Measurements from ENCODE around the gene C1orf185.
"Not testable (repeated sequence)": the region's sequence is repeated elsewhere in the genome, so short reads cannot be mapped to it uniquely, and the experiment has no call there.

Gene C1orf185

DNA sequence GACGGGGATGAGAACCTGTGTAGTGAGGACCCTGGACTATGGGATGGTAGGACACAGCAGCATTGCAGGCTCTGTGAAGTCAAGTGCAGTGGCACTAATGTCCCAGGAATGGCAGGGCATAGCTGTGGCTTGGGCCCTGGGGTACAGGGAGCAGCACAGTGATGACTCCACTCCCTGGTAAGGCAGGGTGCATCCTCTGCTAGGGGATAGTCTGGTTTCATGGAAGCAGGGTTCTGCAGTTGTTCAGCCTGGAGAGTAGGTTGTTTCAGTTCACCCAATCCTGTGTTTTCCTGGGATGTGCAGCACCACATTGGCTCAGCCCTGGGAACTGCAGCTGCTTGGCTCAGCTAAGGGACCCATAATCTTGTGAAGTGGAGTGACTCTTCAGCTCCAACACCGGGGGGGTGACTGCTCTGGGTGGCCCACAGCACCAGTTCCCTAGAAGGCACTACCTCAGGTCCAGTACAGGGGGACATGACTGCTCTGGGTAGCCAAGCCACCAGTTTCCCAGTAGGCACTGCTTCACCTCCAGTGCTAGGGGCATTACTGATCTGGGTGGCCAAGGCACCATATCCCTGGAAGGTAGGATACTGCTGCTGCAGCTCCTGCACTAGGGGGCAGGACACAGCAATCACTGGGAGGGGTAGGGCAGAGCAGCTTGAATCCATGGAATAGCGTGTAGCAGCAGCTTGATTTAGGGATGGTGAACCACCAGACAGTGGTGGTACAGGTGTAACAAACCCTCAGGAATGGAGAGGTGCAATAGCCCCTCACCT, 15.3 kb upstream of the C1orf185 start:
- Histone ChIP-seq H3K79me2 (ENCODE audit: control insufficient read depth, insufficient read depth, low read length, unreplicated experiment) (no peaks in the 10 kb centered on the region), H2AFZ (ENCODE audit: low read length, unreplicated experiment) (no peak overlapping the region), H3K4me3 (ENCODE audit: low read depth, low read length) (no peak overlapping the region), H3K36me3 (ENCODE audit: insufficient read depth, low read length) (no peaks in the 10 kb centered on the region), H3K4me1 (ENCODE audit: control insufficient read depth, insufficient read depth, low read length, unreplicated experiment) (no peaks in the 10 kb centered on the region), H3K27me3 (ENCODE audit: insufficient read depth, low read length) (no peaks in the 10 kb centered on the region), H3K27ac (ENCODE audit: low read depth, low read length) (no peak overlapping the region)

- Histone ChIP-seq H3K79me2 (ENCODE audit: control insufficient read depth, insufficient read depth, low read length, unreplicated experiment) (no peaks in the 10 kb centered on the region), H3K4me3 (ENCODE audit: low read depth, low read length) (no peak overlapping the region), H3K36me3 (ENCODE audit: insufficient read depth, low read length) (no peaks in the 10 kb centered on the region), H2AFZ (ENCODE audit: low read length, unreplicated experiment) (no peak overlapping the region), H3K4me1 (ENCODE audit: control insufficient read depth, insufficient read depth, low read length, unreplicated experiment) (no peaks in the 10 kb centered on the region), H3K27ac (ENCODE audit: low read depth, low read length) (no peak overlapping the region), H3K27me3 (ENCODE audit: insufficient read depth, low read length) (no peaks in the 10 kb centered on the region)
Measured at GRCh38 chr1:51088474-51088873, 13.6 kb upstream of the C1orf185 start.

GRCh38 chr1:51093581-51093980, 8.4 kb upstream of the C1orf185 start:
- no peak overlapping the region for H3K27ac ChIP-seq (ENCODE audit: low read depth, low read length)
- no peak overlapping the region for H3K4me3 ChIP-seq (ENCODE audit: low read depth, low read length)
- peak overlapping the region; percentile 53 for H2AFZ ChIP-seq (ENCODE audit: low read length, unreplicated experiment)
- H3K36me3 ChIP-seq (ENCODE audit: insufficient read depth, low read length), result no peaks in the 10 kb centered on the region
- H3K79me2 ChIP-seq (ENCODE audit: control insufficient read depth, insufficient read depth, low read length, unreplicated experiment), result no peaks in the 10 kb centered on the region
- no peaks in the 10 kb centered on the region for H3K4me1 ChIP-seq (ENCODE audit: control insufficient read depth, insufficient read depth, low read length, unreplicated experiment)
- no peaks in the 10 kb centered on the region for H3K27me3 ChIP-seq (ENCODE audit: insufficient read depth, low read length)

DNA sequence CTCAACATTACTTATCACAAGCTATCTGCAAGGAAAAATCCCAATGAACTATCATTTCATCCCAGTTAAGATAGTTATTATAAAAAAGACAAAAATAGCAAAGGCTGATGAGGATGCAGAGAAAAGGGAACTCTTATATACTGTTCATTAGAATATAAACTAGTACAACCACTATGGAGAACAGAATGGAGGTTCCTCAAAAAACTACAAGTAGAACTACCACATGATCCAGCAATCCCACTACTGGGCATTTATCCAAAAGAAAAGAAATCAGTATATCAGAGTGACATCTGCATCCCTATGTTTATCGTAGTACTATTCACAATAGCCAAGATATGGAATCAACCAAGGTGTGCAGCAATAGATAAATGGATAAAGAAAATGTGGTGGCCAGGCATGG, 4.9 kb upstream of the C1orf185 start:
- Histone ChIP-seq H3K79me2 (ENCODE audit: control insufficient read depth, insufficient read depth, low read length, unreplicated experiment) (no peaks in the 10 kb centered on the region), H3K4me1 (ENCODE audit: control insufficient read depth, insufficient read depth, low read length, unreplicated experiment) (no peaks in the 10 kb centered on the region), H3K27me3 (ENCODE audit: insufficient read depth, low read length) (no peaks in the 10 kb centered on the region), H2AFZ (ENCODE audit: low read length, unreplicated experiment) (no peak overlapping the region), H3K4me3 (ENCODE audit: low read depth, low read length) (no peak overlapping the region), H3K36me3 (ENCODE audit: insufficient read depth, low read length) (no peaks in the 10 kb centered on the region), H3K27ac (ENCODE audit: low read depth, low read length) (no peak overlapping the region)

DNA sequence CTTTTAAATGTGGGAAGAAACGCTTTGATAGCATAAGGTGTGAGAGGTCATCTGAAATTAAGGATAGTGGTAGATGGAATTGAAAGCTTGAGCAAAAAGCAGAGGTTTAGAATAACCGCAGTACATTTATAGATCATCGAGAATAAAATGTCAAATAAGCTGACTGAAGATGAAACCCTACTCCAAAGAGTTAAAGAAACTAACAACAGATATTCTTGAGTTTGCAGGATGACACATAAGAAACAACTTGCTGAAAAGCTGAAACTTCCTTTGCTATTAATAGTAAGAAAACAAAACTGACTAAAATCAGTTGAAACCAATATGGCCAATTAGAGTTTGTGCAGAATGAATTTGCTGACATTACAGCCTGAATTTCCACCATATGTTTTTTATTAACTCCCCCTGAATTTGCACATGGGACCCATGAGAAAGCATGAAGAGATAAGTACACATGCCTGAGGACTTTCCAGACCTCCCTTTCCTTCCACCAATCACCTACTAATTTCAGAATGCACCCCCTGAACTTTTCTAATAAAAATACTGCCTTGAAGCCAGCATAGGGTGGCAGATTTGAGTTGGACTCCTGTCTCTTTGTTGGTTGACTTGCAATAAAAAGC, 1.7 kb upstream of the C1orf185 start:
- H3K36me3 ChIP-seq (ENCODE audit: insufficient read depth, low read length), result no peaks in the 10 kb centered on the region
- no peaks in the 10 kb centered on the region for H3K4me1 ChIP-seq (ENCODE audit: control insufficient read depth, insufficient read depth, low read length, unreplicated experiment)
- H3K79me2 ChIP-seq (ENCODE audit: control insufficient read depth, insufficient read depth, low read length, unreplicated experiment), result no peaks in the 10 kb centered on the region
- H3K27me3 ChIP-seq (ENCODE audit: insufficient read depth, low read length), result no peaks in the 10 kb centered on the region
- H3K4me3 ChIP-seq (ENCODE audit: low read depth, low read length), result no peak overlapping the region
- H3K27ac ChIP-seq (ENCODE audit: low read depth, low read length), result no peak overlapping the region
- peak overlapping the region; percentile 10 for H2AFZ ChIP-seq (ENCODE audit: low read length, unreplicated experiment)

DNA sequence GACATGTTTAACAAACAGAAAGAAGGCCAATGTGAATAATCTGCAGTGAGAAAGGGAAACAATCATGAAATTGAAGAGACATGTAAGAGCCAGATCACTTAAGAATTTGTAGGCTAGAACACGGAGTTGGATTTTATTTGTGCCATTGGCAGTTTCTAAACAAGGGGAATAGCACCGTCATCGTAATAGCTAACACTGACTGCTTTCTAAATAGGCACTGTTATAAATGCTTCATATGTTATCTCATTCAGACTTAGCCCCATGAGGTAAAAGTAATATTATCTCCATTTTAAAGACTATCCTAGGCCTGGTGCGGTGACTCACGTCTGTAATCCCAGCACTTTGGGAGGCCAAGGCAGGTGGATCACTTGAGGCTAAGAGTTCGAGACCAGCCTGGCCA, 12.1 kb downstream of the C1orf185 start:
- Histone ChIP-seq H3K36me3 (ENCODE audit: insufficient read depth, low read length) (no peaks in the 10 kb centered on the region), H3K4me3 (ENCODE audit: low read depth, low read length) (peak overlapping the region; percentile 35; the same call in 1 of the 2 replicates), H3K4me1 (ENCODE audit: control insufficient read depth, insufficient read depth, low read length, unreplicated experiment) (peaks cover 4% of the 10 kb centered on the region), H3K79me2 (ENCODE audit: control insufficient read depth, insufficient read depth, low read length, unreplicated experiment) (no peaks in the 10 kb centered on the region), H3K27me3 (ENCODE audit: insufficient read depth, low read length) (no peaks in the 10 kb centered on the region), H3K27ac (ENCODE audit: low read depth, low read length) (no peak overlapping the region), H2AFZ (ENCODE audit: low read length, unreplicated experiment) (peak overlapping the region; percentile 94)

GRCh38 chr1:51115714-51116404, 13.8 kb downstream of the C1orf185 start:
- no peaks in the 10 kb centered on the region for H3K79me2 ChIP-seq (ENCODE audit: control insufficient read depth, insufficient read depth, low read length, unreplicated experiment)
- no peaks in the 10 kb centered on the region for H3K27me3 ChIP-seq (ENCODE audit: insufficient read depth, low read length)
- H2AFZ ChIP-seq (ENCODE audit: low read length, unreplicated experiment), result peak overlapping the region; percentile 65
- H3K36me3 ChIP-seq (ENCODE audit: insufficient read depth, low read length), result no peaks in the 10 kb centered on the region
- no peak overlapping the region for H3K27ac ChIP-seq (ENCODE audit: low read depth, low read length)
- H3K4me1 ChIP-seq (ENCODE audit: control insufficient read depth, insufficient read depth, low read length, unreplicated experiment), result peaks cover 4% of the 10 kb centered on the region
- no peak overlapping the region for H3K4me3 ChIP-seq (ENCODE audit: low read depth, low read length)

- Histone ChIP-seq H3K36me3 (ENCODE audit: insufficient read depth, low read length) (no peaks in the 10 kb centered on the region), H3K79me2 (ENCODE audit: control insufficient read depth, insufficient read depth, low read length, unreplicated experiment) (no peaks in the 10 kb centered on the region), H2AFZ (ENCODE audit: low read length, unreplicated experiment) (no peak overlapping the region), H3K27me3 (ENCODE audit: insufficient read depth, low read length) (no peaks in the 10 kb centered on the region), H3K27ac (ENCODE audit: low read depth, low read length) (no peak overlapping the region), H3K4me3 (ENCODE audit: low read depth, low read length) (no peak overlapping the region), H3K4me1 (ENCODE audit: control insufficient read depth, insufficient read depth, low read length, unreplicated experiment) (no peaks in the 10 kb centered on the region)
Measured at GRCh38 chr1:51119331-51119730, 17.3 kb downstream of the C1orf185 start.

- H2AFZ ChIP-seq (ENCODE audit: low read length, unreplicated experiment), result no peak overlapping the region
- H3K36me3 ChIP-seq (ENCODE audit: insufficient read depth, low read length), result no peaks in the 10 kb centered on the region
- no peak overlapping the region for H3K4me3 ChIP-seq (ENCODE audit: low read depth, low read length)
- no peak overlapping the region for H3K27ac ChIP-seq (ENCODE audit: low read depth, low read length)
- H3K4me1 ChIP-seq (ENCODE audit: control insufficient read depth, insufficient read depth, low read length, unreplicated experiment), result no peaks in the 10 kb centered on the region
- H3K79me2 ChIP-seq (ENCODE audit: control insufficient read depth, insufficient read depth, low read length, unreplicated experiment), result no peaks in the 10 kb centered on the region
- no peaks in the 10 kb centered on the region for H3K27me3 ChIP-seq (ENCODE audit: insufficient read depth, low read length)
Measured at GRCh38 chr1:51120629-51121028, 18.6 kb downstream of the C1orf185 start.

DNA sequence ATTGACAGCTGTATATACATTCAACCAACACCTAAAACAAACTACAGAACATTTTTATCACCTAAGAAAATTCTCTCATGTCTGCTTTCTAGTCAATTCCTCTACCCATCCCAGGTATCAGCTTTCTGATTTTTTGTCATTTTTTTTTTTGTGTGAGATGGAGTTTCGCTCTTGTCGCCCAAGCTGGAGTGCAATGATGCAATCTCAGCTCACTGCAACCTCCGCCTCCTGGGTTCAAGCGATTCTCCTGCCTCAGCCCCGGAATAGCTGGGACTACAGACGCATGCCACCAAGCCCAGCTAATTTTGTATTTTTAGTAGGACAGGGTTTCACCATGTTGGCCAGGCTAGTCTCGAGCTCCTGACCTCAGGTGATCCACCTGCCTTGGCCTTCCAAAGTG, 25.1 kb downstream of the C1orf185 start:
- not testable (repeated sequence) for H3K4me1 ChIP-seq (ENCODE audit: control insufficient read depth, insufficient read depth, low read length, unreplicated experiment); H3K4me3 ChIP-seq (ENCODE audit: low read depth, low read length); H3K79me2 ChIP-seq (ENCODE audit: control insufficient read depth, insufficient read depth, low read length, unreplicated experiment); H3K27ac ChIP-seq (ENCODE audit: low read depth, low read length); H3K27me3 ChIP-seq (ENCODE audit: insufficient read depth, low read length); H2AFZ ChIP-seq (ENCODE audit: low read length, unreplicated experiment); H3K36me3 ChIP-seq (ENCODE audit: insufficient read depth, low read length)

DNA sequence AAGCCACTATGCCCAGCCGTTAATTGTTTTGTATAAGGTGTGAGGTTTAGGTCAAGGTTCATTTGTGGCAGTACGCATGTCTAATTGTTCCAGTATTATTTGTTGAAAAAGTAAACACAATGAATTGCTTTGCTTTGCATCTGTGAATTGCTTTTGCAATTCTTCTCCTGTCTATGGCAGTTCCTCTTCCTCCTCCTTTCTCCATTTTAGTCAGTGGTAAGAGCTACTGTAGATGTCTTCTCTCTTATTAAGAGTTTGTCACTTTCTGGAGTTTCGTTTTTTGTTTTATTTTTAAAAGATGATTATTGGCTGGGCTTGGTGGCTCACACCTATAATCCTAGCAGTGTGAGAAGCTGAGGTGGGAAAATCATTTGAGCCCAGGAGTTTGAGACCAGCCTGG, 29.2 kb downstream of the C1orf185 start:
- no peak overlapping the region for H3K27ac ChIP-seq (ENCODE audit: low read depth, low read length)
- H3K4me1 ChIP-seq (ENCODE audit: control insufficient read depth, insufficient read depth, low read length, unreplicated experiment), result no peaks in the 10 kb centered on the region
- no peak overlapping the region for H3K4me3 ChIP-seq (ENCODE audit: low read depth, low read length)
- no peaks in the 10 kb centered on the region for H3K36me3 ChIP-seq (ENCODE audit: insufficient read depth, low read length)
- H3K27me3 ChIP-seq (ENCODE audit: insufficient read depth, low read length), result no peaks in the 10 kb centered on the region
- no peaks in the 10 kb centered on the region for H3K79me2 ChIP-seq (ENCODE audit: control insufficient read depth, insufficient read depth, low read length, unreplicated experiment)
- H2AFZ ChIP-seq (ENCODE audit: low read length, unreplicated experiment), result no peak overlapping the region
